ENCODE data around the gene OSR1. TPM values are rescaled to one million over a fixed set of nuclear protein-coding genes. Genes with fewer than 3 reads are reported as not detected.
A peak's percentile ranks its signal among the peaks of the same experiment; 100 is the strongest.

OSR1 gene
- polyA plus RNA-seq, 1 donor: 13.7 TPM

GRCh38 chr2:19357402-19358241 lies 801 bp downstream of the OSR1 start:
- peak; percentile 50 for DNase-seq

- DNase-seq: no peak
Measured at GRCh38 chr2:19356545-19357401, 1.6 kb downstream of the OSR1 start.

- peak; percentile 43 for DNase-seq
Measured at GRCh38 chr2:19355931-19356544, 2.4 kb downstream of the OSR1 start.

- DNase-seq: no peak
Measured at GRCh38 chr2:19355416-19355821, 3.0 kb downstream of the OSR1 start.

GRCh38 chr2:19355014-19355405 lies 3.4 kb downstream of the OSR1 start:
- no peak for DNase-seq

GRCh38 chr2:19353721-19354050 lies 4.7 kb downstream of the OSR1 start:
- no peak for DNase-seq

- no peak for DNase-seq
Measured at GRCh38 chr2:19352946-19353720, 5.3 kb downstream of the OSR1 start.

GRCh38 chr2:19351899-19352697 lies 6.3 kb downstream of the OSR1 start:
- no peak for DNase-seq

- no peak for DNase-seq
Measured at GRCh38 chr2:19351499-19351898, 6.9 kb downstream of the OSR1 start.

- DNase-seq: no peak
Measured at GRCh38 chr2:19350678-19351401, 7.6 kb downstream of the OSR1 start.

- peak; percentile 55 for DNase-seq
Measured at GRCh38 chr2:19349911-19350677, 8.3 kb downstream of the OSR1 start.

GRCh38 chr2:19348692-19349091 lies 9.7 kb downstream of the OSR1 start:
- DNase-seq: no peak

- DNase-seq: peak; percentile 98
Measured at GRCh38 chr2:19347619-19348562, 10.5 kb downstream of the OSR1 start.

GRCh38 chr2:19346983-19347618 lies 11.3 kb downstream of the OSR1 start:
- DNase-seq: no peak

GRCh38 chr2:19337742-19338141 lies 20.7 kb downstream of the OSR1 start:
- DNase-seq: no peak

- no peak for DNase-seq
Measured at GRCh38 chr2:19337202-19337601, 21.2 kb downstream of the OSR1 start.

- DNase-seq: no peak
Measured at GRCh38 chr2:19336781-19337180, 21.6 kb downstream of the OSR1 start.

- DNase-seq: peak; percentile 6
Measured at GRCh38 chr2:19332503-19332902, 25.9 kb downstream of the OSR1 start.
